Large intestine (tissue), 3 donors: ENCODE measurements around the gene TRIP12. TPM values are rescaled to one million over a fixed set of nuclear protein-coding genes. Genes with fewer than 3 reads are reported as not detected.

Experiments
- DNase-seq, 2 donors: peaks; one replicate each; pipeline versions ENCODE4 v3.0.0 to v3.0.0-alpha.2; 2013
- H3K27ac ChIP-seq: one replicate; pipeline ENCODE4 v1.5.1; 2013; ENCODE audit warnings: low read length
- H3K27me3 ChIP-seq: 2 replicates; pipeline ENCODE4 v1.6.1; 2013; ENCODE audit warnings: low read length; ENCODE audit not compliant: control insufficient read depth, insufficient read depth
- H3K36me3 ChIP-seq: 2 replicates; pipeline ENCODE4 v1.6.1; 2013; ENCODE audit warnings: low read length; ENCODE audit not compliant: control insufficient read depth, insufficient read depth
- H3K4me1 ChIP-seq: one replicate; pipeline ENCODE4 v1.6.1; 2013; ENCODE audit warnings: low read length; ENCODE audit not compliant: control insufficient read depth, insufficient read depth
- H3K4me3 ChIP-seq: one replicate; pipeline ENCODE4 v1.5.1; 2013; ENCODE audit warnings: low read length
- H3K9me3 ChIP-seq: one replicate; pipeline ENCODE4 v1.6.1; 2013; ENCODE audit warnings: mild to moderate bottlenecking, low read depth, low read length, moderate library complexity; ENCODE audit not compliant: control insufficient read depth
- WGBS: methylation state at CpG from one replicate; pipeline ENCODE4 v1.1.5; 2013; ENCODE audit warnings: low lambda C conversion rate; ENCODE audit not compliant: insufficient coverage; 5-methylcytosine and 5-hydroxymethylcytosine counted together
- polyA plus RNA-seq: library from polyadenylated mRNA; unstranded; fragments of 120-200 nt; gene quantifications from one replicate; pipeline ENCODE4 v1.2.1, GENCODE V29; 2013

Gene TRIP12
- polyA plus RNA-seq, 1 donor: 99.3 TPM

GRCh38 chr2:229879191-229879950 lies 42.4 kb downstream of the TRIP12 start:
- H3K4me3 ChIP-seq: no peak overlapping the region
- no peaks in the 10 kb centered on the region for H3K9me3 ChIP-seq
- no peaks in the 10 kb centered on the region for H3K27me3 ChIP-seq
- H3K4me1 ChIP-seq: no peaks in the 10 kb centered on the region
- no peak for DNase-seq
- no CpG with 5 or more reads among the region's 6 CpGs for WGBS
- H3K27ac ChIP-seq: no peak overlapping the region
- H3K36me3 ChIP-seq: peaks cover 36% of the 10 kb centered on the region

GRCh38 chr2:229875549-229875948 lies 46.3 kb downstream of the TRIP12 start:
- DNase-seq: no peak
- Histone ChIP-seq H3K9me3 (no peaks in the 10 kb centered on the region), H3K27me3 (no peaks in the 10 kb centered on the region), H3K4me1 (no peaks in the 10 kb centered on the region), H3K4me3 (no peak overlapping the region), H3K36me3 (peaks cover 43% of the 10 kb centered on the region), H3K27ac (no peak overlapping the region)
- WGBS: no CpG with 5 or more reads among the region's 2 CpGs

- Histone ChIP-seq H3K4me3 (no peak overlapping the region), H3K4me1 (no peaks in the 10 kb centered on the region), H3K36me3 (peaks cover 43% of the 10 kb centered on the region), H3K9me3 (no peaks in the 10 kb centered on the region), H3K27me3 (no peaks in the 10 kb centered on the region), H3K27ac (no peak overlapping the region)
- no peak for DNase-seq
- WGBS: 100% methylated on average over 2 of the region's 4 CpGs
These were observed 47.2 kb downstream of the TRIP12 start for GRCh38 chr2:229874647-229875046.

- Histone ChIP-seq H3K9me3 (no peaks in the 10 kb centered on the region), H3K27me3 (no peaks in the 10 kb centered on the region), H3K36me3 (peaks cover 47% of the 10 kb centered on the region), H3K4me3 (no peak overlapping the region), H3K4me1 (no peaks in the 10 kb centered on the region), H3K27ac (no peak overlapping the region)
- DNase-seq: peak in 1 of 2 donors; percentile 14
- 29% methylated on average over 1 of the region's 1 CpG for WGBS
These were observed 48.7 kb downstream of the TRIP12 start for GRCh38 chr2:229873123-229873581.

GRCh38 chr2:229870903-229871656 lies 50.7 kb downstream of the TRIP12 start:
- H3K27ac ChIP-seq: no peak overlapping the region

GRCh38 chr2:229869226-229869625 lies 52.6 kb downstream of the TRIP12 start:
- no CpG with 5 or more reads among the region's 3 CpGs for WGBS
- Histone ChIP-seq H3K4me3 (no peak overlapping the region), H3K36me3 (peaks cover 32% of the 10 kb centered on the region), H3K4me1 (no peaks in the 10 kb centered on the region), H3K27me3 (no peaks in the 10 kb centered on the region), H3K27ac (no peak overlapping the region), H3K9me3 (no peaks in the 10 kb centered on the region)
- no peak for DNase-seq

More at GRCh38 chr2:229870903-229871656, 50.7 kb downstream of the TRIP12 start:
- DNase-seq: no peak
- Histone ChIP-seq H3K9me3 (no peaks in the 10 kb centered on the region), H3K4me3 (no peak overlapping the region), H3K27me3 (no peaks in the 10 kb centered on the region), H3K4me1 (no peaks in the 10 kb centered on the region), H3K36me3 (peaks cover 34% of the 10 kb centered on the region)
- WGBS: no CpG with 5 or more reads among the region's 6 CpGs

GRCh38 chr2:229868794-229869193 lies 53.0 kb downstream of the TRIP12 start:
- Histone ChIP-seq H3K9me3 (no peaks in the 10 kb centered on the region), H3K36me3 (peaks cover 32% of the 10 kb centered on the region), H3K4me1 (no peaks in the 10 kb centered on the region), H3K4me3 (no peak overlapping the region), H3K27me3 (no peaks in the 10 kb centered on the region), H3K27ac (no peak overlapping the region)
- DNase-seq: no peak
- 100% methylated on average over 1 of the region's 2 CpGs for WGBS

GRCh38 chr2:229865033-229865432 lies 56.8 kb downstream of the TRIP12 start:
- Histone ChIP-seq H3K4me1 (no peaks in the 10 kb centered on the region), H3K9me3 (no peaks in the 10 kb centered on the region), H3K27me3 (no peaks in the 10 kb centered on the region), H3K36me3 (peaks cover 22% of the 10 kb centered on the region), H3K4me3 (no peak overlapping the region), H3K27ac (no peak overlapping the region)
- no peak for DNase-seq
- WGBS: no CpG with 5 or more reads among the region's 2 CpGs

GRCh38 chr2:229861431-229861830 lies 60.4 kb downstream of the TRIP12 start:
- no peak overlapping the region for H3K27ac ChIP-seq
- H3K4me3 ChIP-seq: no peak overlapping the region
- H3K36me3 ChIP-seq: peaks cover 21% of the 10 kb centered on the region
- H3K9me3 ChIP-seq: no peaks in the 10 kb centered on the region
- no peak for DNase-seq
- no peaks in the 10 kb centered on the region for H3K27me3 ChIP-seq
- H3K4me1 ChIP-seq: no peaks in the 10 kb centered on the region

GRCh38 chr2:229860334-229860733 lies 61.5 kb downstream of the TRIP12 start:
- Histone ChIP-seq H3K36me3 (peaks cover 29% of the 10 kb centered on the region), H3K27ac (no peak overlapping the region), H3K4me3 (no peak overlapping the region), H3K27me3 (no peaks in the 10 kb centered on the region), H3K4me1 (no peaks in the 10 kb centered on the region), H3K9me3 (no peaks in the 10 kb centered on the region)
- WGBS: no CpG with 5 or more reads among the region's 1 CpG
- DNase-seq: no peak
